Measurements from ENCODE around the gene GNPNAT1.
"Not testable (repeated sequence)": the region's sequence is repeated elsewhere in the genome, so short reads cannot be mapped to it uniquely, and the experiment has no call there.

Gene GNPNAT1

DNA sequence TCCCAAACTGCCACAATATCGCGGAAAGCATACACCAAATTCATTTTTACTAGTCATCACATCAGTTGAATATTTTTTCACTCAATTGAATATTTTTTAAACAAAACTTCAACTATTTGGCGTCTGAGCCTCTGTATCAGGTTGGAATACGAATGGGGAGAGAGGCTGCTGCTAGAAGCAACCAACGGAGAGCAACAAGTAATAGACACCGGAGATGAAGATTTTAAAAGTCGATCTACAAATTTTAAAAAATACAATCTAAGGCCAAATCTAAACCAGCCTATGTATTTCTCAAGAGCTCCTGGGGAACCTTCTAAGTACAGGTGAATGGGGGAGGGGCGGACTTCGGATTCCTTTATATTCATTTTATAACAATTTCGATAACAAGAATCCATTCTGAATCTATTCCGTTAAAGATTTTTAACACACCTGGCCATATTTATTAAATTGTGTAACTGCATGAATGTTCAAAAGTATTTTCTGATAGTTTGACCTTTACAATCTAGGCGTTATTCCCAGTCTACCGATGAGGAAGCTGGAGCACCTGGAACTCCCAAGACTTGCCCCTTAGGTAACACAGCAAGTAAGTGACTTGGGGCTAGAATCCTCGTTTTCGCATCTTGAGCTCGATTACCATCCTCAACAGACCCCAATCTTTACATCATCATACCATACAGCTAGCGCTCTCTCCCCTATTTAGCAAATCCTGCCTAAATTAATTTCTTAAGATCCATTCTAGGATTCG is 1.2 kb downstream of the GNPNAT1 start:
- no peak for DNase-seq (ENCODE audit: low spot score)

DNA sequence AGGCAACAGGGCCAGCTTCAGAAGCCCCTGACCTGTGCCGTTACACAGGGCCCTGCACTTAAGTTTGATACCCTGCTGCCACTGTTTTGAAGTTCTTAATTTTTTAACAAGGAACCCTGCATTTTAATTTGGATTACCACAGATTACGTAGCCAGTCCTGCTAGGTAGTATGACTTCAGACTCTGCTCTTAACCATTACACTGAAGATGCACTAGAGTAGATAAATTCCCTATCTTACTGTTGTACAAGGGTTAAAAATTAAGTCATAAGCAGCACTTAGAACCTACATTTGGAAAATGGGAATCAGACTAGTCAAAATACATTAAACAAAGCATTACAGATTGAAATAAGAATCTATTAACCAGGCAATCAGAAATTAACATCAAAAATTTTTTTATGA is 2.3 kb downstream of the GNPNAT1 start:
- no peak for DNase-seq (ENCODE audit: low spot score)

DNA sequence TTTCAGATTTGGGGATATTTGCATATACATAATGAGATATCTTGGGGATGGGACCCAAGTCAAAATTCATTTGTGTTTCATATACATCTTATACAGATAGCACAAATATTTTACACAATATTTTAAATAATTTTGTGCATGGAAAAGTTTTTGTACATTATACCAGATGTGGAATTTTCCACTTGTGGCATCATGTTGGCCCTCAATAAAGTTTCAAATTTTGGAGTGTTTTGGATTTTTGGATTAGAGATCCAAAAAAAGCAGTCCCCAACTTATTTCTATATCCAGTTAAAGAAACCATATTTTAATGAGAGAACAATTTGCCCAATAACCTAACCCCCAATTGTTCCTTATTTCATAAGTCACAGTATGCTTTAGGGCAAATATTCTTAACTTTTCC is 4.5 kb downstream of the GNPNAT1 start:
- no peak for DNase-seq (ENCODE audit: low spot score)

DNA sequence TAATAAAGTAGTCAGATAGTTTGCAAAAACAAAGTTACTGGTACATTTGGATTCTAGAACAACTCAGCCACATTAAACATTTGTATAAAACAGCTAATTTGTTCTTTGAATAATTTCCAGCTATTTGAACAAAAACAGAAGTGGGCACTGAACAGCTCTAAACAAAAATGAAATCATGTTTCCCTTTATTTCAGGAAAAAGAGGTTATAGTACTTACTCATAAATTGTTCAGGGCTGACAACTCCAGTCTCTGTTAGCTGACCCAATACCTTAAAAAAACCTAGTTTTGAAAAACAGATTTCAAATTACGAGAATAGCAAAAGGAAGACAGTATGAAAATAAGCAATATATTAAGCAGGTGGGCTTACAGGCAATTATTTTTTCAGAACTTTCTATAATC is 8.2 kb downstream of the GNPNAT1 start:
- DNase-seq (ENCODE audit: low spot score), result no peak

DNA sequence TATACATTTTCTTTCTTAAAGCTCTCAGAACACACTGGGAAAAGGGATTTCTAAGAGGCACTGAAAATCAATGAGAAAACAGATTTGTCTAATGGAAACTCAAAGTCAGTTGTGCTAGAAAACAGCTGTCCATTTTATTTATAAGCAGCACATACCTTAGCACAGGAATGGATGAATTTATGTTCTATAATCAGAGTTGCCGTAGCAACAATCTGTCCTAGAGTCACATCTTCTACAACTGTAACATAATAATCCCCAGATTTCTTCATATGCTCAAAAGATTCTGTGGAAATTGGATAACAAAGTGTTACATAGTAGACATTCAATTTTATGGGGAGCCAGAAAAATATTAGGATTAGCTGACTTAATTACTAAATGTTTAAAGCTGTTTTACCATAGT is 9.8 kb downstream of the GNPNAT1 start:
- no peak for DNase-seq (ENCODE audit: low spot score)

DNA sequence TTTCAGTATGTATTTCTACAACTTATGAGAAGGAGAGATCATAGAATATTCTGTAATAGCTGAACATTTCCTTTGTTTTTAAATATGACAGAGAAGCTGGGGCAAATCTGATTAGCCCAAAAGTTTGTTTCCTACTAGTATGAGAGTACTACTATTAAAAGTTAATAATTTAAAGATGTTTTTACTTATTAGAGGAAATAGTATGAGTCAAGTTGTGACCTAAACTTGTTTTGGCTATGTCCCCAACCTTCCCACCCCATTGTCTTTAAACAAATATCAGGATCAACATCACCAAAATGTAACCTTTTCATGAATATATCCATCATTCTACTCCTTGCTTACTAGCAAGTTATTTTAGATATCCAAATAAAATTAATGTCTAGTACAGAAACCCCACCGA is 10.5 kb downstream of the GNPNAT1 start:
- DNase-seq (ENCODE audit: low spot score), result no peak

DNA sequence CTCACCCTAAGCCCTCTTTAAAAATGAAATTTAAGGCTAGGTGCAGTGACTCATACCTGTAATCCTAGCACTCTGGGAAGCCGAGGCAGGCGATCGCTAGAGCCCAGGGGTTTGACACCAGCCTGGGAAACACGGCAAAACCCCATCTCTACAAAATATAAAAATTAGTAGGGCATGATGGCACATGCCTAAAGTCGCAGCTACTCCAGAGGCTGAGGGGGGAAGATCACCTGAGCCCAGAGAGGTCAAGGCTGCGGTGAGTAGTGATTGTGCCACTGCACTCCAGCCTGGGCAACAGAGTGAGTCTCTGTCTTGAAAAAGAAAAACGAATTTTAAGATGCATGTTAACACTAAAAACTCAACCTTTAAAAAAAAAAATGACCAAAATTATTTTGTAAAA is 12.7 kb downstream of the GNPNAT1 start:
- DNase-seq (ENCODE audit: low spot score), result no peak

DNA sequence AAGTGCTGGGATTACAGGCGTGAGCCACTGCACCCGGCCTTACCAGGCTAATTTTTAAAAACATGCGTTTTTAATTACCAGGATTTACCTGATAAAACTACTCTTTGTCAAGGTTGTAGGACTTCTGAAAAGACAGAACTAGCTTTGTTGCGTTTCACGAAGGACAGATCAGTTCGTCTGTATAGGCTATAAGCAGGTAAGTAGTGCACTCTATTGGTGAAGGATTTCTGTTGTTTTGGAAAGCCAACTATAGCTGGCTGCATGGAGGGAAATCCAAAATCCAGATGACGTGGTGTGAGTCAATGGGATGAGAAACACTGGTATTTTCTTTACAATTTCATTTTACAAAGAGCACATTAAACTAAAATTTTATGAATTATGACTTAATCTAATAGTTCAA is 14.6 kb downstream of the GNPNAT1 start:
- DNase-seq (ENCODE audit: low spot score), result no peak

DNA sequence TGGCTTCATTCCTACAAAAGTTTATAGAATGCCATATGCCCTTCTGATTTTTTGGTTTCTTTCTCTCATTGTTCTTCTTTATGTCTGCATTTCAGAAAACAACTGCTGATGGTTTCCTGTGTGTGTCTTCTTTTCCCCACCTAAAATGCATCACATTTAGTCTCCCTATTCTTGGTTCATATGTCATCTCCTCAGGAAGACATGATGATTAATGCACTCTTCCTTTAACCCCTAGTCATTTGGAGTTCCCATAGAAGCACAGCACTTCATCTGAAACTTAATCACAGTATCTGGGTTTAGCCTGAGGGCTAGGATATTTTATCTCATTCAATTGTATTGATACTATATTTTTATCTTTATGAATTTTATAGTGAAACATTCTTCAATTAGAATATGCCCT is 21.5 kb downstream of the GNPNAT1 start:
- no peak for DNase-seq (ENCODE audit: low spot score)

DNA sequence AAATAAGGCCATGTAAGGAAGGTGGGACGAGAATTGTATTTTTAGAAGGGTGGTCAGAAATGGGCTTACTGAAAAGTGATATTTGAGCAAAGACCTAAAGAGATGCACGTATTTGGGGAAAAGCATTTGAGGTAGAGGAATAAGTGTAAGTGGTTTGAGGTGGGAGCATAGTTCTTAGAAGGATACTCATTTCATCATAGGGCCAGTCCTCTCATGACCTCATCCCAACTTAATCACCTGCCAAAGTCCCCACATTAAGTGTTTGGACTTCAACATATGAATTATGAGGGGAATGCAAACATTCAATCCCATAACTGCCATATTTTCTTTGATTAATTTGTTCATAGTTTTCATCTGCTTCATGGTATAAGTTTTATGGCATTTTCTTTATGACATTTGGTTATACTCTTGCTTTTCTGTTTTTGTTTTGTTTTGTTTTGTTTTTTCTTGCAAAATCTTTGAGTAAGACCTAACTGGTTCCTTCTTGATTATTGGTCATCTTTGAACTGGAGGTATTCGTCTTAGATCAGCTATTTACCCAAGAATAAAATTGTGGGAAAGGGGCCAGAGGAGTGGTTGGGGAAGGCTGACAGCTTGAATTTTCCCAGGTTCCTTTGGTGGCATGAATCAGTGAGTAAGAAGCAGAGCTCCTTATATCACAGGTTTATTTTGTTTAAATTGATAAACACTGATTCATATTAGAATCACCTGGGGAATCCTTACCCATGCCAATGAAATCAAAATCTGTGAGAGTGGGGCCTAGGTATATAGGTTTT is 24.2 kb downstream of the GNPNAT1 start:
- DNase-seq (ENCODE audit: low spot score), result no peak

DNA sequence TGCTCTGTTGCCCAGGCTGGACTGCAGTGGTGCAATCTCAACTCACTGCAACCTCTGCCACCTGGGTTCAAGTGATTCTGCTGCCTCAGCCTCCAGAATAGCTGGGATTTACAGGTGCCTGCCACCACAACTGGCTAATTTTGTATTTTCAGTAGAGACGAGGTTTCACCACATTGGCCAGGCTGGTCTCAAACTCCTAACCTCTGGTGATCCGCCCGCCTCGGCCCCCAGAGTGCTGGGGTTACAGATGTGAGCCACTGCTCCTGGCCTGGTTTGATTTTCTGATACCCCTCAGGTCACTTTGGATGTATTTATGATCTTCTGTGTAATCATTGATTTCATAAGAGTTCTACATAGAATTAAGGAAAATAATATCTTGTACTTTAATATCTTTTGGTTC is 28.5 kb downstream of the GNPNAT1 start:
- not testable (repeated sequence) for DNase-seq (ENCODE audit: low spot score)

DNA sequence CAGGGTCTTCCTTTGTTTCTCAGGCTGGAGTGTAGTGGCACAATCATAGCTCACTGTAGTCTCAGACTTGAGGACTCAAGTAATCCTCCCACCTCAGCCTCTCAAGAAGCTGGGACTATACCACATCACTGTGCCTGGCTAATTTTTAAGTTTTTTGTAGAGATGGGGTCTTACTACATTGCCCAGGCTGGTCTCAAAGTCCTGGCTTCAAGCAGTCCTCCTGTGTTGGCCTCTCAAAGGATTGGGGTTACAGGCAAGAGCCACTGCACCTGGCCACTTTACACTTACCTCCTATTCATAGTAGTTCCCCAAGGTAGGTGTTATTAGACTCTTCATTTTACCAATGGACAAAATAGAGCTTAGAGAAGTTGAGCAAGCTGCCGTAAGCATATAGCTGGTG is 32.3 kb downstream of the GNPNAT1 start:
- DNase-seq (ENCODE audit: low spot score), result no peak

DNA sequence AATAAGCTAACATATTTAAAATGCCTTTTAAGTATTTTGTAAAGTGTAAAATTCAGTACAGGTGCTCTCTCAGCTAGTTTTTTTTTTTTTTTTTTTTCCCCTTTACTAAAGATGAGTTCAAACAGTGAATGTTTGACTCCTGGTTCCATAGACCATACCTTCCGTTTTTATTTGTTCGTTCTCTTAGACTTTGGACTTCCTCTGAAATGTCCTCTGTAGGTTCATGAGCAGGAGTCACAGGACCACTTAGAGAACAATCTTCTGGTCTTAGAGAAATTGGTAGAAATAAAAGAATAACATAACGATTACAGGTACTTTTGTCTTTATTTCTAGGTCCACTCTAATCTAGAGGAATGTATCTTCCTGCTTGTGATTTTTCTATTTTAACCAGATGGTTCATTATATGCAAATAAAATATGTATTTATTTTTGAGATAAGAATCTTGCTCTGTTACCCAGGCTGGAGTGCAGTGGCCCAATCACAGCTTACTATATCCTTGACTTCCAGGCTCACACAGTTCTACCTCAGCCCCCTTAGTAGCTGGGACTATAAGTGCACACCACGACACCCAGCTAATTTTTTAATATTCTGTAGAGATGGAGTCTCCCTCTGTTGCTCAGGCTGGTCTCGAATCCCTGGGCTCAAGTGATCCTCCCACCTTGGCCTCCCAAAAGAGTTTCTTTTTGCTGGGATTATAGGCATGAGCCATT is 35.6 kb downstream of the GNPNAT1 start:
- no peak for DNase-seq (ENCODE audit: low spot score)

DNA sequence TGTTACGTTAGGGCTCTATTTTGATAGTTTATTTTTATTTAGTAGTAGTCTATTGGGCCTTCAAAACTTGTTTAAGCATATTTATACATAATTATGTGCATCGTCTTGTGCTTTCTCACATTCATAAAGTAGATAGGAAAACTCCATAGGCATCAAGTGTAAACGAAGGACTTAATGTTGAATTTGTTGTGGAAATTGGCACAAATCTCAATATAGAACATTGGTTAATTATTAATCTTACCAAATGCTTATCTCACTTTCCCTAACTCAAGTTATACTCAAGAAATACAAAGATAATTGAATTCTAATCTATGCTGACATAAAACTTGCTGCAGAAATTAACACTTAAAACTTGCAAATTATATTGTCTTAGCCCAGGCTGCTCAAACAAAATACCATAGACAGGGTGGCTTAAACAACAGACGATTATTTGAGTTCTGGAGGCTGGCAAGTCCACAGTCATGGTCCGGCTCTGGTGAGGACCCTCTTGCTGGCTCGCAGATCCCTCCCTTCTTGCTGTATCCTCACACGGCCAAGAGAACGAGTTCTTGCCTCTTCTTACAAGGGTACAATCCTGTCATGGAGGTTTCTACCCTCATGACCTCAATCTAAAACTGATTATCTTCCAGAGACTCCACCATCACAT is 42.6 kb downstream of the GNPNAT1 start:
- DNase-seq (ENCODE audit: low spot score), result no peak

DNA sequence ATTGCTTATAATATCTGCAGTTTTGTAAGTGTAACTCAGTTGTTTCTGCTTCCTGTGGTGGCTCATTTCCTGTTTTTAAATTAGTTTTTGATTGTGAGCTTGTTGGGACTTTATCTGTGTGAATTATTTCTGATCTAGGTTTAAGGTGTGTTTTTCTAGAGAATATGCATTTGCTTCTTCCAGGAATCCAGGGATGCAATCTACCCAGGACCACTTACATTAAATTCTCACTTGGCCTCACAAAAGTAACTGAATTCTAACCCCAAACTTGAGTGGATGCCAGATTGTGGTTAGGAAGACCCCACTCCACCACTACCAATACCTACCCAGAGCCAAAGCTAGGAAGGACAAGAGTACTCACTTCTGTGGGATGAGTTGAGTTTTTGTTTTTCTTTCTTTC is 49.5 kb downstream of the GNPNAT1 start:
- DNase-seq (ENCODE audit: low spot score), result no peak

DNA sequence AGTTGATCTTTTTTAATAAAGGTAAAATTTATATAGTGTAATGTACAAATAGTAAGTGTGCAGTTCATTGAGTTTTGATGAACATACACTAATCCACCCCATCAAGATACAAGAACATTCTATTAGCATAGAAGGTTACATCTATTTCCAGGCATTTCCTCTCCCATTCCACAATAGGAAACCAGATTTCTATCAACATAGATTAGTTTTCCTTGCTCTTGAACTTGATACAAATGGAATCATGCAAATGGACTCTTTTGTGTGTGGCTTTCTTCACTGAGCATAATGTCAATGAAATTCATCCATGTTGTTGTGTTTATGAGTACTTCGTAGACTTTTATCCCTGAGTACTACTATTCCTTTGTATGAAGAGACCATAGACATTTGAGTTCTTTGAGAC is 50.7 kb downstream of the GNPNAT1 start:
- DNase-seq (ENCODE audit: low spot score), result no peak

DNA sequence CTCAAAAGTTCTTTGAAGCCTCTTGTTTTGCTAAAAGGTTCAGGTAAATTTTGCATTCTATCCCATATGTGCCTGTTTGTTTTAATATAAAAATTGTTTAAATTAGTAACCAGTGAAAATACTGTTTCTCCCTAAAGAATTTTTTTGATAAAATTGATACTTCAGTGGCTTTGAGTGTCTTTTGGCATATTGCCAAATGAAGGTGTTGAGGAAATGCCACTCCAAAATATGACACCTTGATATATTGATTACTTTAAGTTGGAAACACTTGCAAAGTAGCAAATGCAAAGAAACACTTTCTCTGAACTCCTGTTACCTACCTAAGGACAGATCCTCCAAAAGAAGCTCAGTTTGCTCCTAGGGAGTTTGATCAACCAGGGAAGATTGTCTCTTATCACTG is 53.0 kb downstream of the GNPNAT1 start:
- no peak for DNase-seq (ENCODE audit: low spot score)

DNA sequence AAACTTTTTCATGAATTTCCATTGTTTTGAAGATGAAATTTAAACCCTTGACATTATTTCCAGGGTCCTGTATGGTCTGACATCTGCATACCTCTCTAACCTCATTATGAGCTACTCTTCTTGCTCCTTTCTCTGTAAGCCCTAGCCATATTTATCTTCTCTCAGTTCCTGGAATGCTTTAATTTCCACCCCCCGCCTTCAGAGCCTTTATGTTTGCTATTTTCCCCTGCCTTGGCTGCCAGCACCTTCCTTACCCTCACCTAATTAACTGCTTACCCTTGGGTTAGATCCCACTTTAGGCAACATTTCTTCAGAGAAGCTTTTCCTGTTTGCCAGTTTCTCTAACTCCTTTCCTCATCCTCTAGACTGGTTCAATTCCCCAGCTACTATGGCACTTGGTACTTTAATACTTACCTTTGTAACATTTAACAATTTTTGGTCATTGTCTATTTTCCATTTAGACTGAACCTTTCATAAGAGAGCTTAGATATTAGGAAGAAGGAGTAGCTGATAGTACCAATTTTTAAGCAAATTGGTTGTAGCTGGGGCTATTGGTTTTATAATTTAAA is 55.4 kb downstream of the GNPNAT1 start:
- no peak for DNase-seq (ENCODE audit: low spot score)

DNA sequence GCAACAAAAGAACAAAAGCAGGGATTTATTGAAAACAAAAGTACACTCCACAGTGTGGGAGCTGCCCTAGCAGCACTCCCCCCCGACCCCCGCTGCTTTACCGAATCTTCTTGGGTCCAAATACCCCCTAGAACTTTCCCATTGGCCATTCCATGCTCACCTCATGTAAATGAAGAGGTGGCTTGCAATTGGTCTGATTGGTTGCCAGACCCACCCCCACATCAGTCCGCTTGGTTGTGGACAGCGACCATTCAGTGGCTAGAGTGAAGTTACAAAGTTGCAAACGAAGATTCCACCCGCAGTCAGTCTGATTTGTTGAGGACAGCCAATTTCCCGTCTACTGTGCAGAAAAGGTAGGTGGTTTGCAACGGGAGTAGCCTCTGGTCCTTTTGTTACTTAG is 57.6 kb downstream of the GNPNAT1 start:
- no peak for DNase-seq (ENCODE audit: low spot score)

DNA sequence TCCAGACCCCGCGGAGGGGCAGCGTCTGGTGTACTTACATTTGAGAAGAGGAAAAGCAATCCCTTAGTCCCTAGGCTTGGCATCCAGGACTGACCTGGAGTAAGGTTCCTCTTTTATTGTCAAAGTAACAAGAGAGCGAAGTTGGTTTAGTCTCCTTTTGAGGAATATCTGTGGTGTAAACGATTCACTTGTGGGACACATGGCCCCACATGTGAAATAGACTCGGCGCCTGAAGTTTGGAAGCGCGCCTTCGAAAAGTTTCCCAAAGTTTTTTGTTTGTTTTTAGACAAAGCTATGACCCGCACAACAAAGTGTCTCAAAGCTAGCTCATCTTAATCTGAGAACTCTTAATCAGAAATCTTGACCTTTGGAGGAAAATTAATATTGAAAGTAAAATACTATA is 60.7 kb downstream of the GNPNAT1 start:
- no peak for DNase-seq (ENCODE audit: low spot score)

DNA sequence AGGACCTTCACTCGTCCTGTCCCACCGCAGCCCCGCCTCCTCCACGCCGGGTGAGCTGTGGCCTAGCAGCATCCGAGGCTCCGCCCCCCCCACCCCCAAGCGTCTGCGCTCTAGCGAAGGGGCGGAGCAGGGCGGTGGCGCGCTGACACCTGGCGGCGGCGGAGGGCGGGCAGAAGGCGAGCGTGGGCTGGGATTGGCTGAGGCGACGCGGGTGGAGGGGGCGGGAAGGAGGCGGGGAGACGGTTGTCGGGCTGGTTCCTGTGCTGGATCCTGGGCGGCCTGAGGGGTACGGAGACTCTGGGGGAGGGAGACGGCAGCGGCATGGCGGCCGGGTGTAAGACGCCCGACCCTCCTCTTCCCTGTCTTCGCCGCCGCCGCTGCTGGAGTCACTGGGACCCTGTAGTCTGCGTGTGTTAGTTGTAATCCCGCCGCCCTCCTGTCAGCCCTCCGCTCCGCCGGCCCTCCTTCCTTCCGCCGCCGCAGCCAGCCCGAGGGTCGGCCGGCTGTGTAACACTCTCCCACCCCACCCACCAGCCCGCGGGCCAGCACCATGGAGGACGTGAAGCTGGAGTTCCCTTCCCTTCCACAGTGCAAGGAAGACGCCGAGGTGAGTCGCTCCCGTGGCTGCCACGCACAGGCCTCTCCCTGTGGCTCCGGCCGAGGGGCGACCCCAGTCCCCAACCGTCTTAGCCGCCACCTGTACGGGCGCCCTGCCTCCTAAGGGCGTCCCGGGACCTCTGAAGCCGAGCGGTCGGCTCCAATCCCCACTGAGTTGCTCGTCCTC is 61.3 kb downstream of the GNPNAT1 start, which contains the start of gene STYX:
Gene STYX (plus strand): TSS at position 242 of the 784 bp plus-strand sequence. CDS start 309 bp downstream, at position 551.
- peak; percentile 100 for DNase-seq (ENCODE audit: low spot score)
